NCI-H1930 (cell line): ENCODE data around the gene CEP120.
"Not testable (repeated sequence)": the region's sequence is repeated elsewhere in the genome, so short reads cannot be mapped to it uniquely, and the experiment has no call there.

Experiments used
- DNase-seq, 2 experiments: peaks; one replicate each; lab custom pipeline; 2025; lab: John Stamatoyannopoulos, UW

The CEP120 gene

DNA sequence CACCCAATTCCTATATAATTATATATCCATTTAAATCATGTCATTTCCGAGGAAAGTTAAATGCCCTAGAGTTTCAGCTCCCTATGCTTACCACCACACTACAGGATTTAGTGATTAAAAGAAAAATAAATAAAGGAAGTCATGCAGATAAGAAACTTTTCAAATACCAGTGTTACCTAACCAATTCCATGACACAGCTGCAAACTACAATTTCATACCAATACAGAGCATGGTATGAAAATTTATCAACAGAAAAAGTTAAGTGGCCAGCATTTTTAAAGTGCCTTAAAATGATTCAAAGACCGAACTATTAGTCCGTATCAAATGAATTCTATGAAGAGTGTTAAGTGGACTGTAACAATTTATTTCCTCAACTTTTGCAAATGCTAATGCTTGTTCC, 35.9 kb downstream of the CEP120 start:
- no peak for DNase-seq

DNA sequence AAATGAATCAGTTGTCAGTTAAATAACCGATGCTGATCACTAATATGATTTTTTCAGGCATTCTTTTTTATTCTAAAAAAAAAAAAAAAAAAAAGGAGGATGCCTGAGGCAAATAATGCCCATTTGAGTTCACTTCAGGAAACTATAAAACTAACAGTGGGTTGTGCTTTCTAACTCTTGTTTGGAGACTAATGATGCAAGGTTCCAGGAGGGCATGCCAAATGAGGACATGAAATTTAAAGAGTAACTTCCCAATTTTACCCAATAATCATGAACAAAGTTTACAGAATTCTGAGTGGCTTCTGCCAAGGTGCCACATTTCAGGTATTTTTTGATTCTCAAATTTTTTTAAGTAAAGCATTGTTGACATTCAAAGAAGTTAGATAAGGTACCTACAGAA, 41.0 kb downstream of the CEP120 start:
- DNase-seq, result no peak

DNA sequence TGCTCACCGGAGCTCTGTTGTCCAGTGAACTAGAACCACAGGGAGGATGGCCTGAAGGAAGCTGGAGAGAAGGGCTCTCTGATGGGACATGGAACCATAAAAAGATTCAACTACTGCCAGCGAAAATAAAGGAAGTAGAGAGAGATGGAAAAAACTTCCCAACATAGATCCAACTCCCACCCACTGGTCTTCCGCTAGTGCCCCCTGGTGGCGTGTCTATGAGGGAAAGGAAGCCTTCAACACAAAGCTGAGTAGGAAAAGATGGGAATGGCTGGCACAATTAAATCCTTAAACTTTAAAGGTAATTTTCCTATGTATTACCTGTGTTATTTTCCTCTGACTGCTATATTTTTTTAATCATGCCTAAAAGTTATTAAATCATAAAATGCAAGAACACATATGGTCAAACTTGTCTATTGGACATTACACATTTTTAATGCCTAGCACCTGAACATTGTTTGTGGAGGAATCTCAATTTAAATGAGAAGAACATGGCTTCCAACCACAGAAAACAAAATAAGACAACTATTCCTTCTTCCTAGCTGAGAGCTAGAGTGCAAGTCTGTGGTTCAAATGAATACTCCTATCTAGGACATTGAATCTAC, 51.5 kb downstream of the CEP120 start:
- no peak for DNase-seq

GRCh38 chr5:123369371-123369968, 53.7 kb downstream of the CEP120 start:
- DNase-seq, result no peak

DNA sequence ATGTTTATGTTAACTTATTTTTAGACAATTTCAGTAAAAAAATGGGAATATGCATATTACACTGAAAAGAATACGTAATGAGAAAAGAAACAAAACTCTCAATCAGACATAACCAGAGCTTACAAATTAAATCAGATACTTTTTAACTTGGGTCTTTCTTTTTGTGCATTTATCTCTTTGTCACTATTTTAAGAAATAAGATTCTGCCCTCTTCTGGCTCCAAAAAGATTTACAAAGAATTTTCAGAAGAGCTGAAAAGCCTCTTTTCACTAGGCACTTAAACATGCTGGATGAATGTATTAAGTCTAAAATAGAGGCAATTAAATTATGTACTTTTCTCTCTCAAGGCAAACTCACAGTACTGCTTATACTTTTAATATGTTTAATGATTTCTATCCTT, 55.5 kb downstream of the CEP120 start:
- DNase-seq, result no peak

- no peak for DNase-seq
These were observed 58.0 kb downstream of the CEP120 start for GRCh38 chr5:123365156-123365555.

GRCh38 chr5:123364441-123365155, 58.6 kb downstream of the CEP120 start:
- DNase-seq, result no peak

GRCh38 chr5:123360910-123361309, 62.3 kb downstream of the CEP120 start:
- no peak for DNase-seq

- no peak for DNase-seq
These were observed 63.0 kb downstream of the CEP120 start for GRCh38 chr5:123360201-123360571.

DNA sequence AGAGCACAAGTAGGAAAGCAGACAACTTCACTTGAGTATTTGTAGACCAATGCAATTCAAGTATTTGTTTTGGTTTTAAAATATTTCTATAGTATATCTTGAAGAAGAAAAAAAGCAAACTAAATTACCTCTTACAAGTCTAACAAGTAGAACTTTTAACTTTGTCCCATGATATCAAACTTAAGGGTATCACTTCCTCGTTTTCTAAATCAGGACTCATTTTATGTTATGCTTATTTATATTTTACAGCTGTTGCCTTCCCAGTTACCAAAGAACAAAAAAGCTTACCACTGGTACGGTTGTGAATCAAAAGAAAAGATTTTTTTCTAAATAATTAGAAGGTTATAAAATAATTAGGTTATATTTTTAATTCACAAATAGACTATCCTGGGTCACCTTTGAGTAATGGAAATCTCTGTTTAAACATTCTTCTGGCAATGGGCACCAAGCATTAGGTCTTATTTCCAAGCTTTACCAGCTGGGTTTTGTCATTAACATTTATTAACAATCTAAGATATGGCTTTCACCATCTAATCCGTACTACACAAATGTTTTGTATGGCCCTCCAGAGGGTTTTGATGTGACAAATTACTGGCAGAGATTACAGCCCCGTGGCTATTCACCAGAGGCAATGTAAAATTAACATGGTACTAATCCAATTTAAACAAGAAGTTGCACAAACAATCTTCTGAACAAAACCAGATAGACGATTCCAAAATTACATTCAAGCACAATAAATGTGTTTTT, 63.6 kb downstream of the CEP120 start:
- DNase-seq, result no peak

DNA sequence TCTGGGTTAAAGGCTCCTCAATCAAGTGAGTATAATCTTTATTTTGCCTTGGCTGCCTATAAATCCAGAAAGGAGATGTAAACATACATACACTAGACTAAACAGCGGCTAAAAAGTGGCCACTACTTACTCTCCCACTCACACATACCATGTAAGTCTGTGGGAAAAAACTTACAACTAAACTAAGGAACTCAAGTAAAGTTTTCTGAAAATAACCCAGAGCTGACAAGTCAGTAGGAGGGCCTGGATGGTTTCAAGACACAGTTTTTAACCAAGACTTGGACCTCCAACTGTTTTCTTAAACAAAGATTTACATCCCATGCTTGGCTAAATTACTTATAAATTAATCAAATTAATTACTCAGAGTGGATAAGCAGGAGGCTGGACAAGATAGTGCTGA, 64.5 kb downstream of the CEP120 start:
- DNase-seq, result no peak

DNA sequence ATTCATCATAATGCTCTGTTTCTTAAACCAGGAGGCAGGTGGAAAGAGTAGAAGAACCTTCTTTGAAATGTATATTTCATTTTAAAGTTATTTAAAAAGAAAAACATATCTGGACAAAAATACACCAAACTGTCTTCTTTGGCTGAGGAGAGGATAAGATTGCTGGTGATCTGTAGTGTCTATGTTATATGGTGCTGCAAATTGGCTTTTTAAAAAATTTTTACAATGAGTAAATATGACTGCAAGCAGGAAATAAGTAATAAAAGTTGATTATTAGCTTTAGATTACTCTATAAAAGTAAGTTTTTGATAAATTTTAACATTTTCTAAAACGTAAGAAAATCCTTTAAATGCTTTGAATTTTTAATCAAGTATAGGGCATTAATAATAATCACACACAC, 64.9 kb downstream of the CEP120 start:
- no peak for DNase-seq

DNA sequence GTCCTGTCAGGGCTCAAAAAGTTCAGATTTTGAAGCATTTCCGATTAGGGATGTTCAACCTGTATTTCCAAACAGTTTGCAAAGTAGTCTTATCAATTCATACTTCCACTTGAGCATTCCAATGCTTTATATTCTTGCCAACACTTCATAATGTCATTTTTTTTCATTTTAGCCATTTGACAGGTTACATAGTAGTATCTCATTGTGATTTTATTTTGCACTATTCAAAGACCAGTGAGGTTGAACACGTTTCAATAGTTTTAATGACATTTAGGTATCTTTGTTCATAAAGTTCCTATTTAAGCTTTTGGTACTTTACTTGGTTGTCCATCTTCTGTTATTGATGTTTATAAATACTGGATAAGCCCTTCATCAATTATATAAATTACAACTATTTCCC, 71.4 kb downstream of the CEP120 start:
- no peak for DNase-seq

GRCh38 chr5:123351240-123351639, 72.0 kb downstream of the CEP120 start:
- no peak for DNase-seq

- DNase-seq, result no peak
These were observed 72.5 kb downstream of the CEP120 start for GRCh38 chr5:123350742-123351141.

- DNase-seq, result no peak
These were observed 78.3 kb downstream of the CEP120 start for GRCh38 chr5:123344816-123345426.

- DNase-seq, result no peak
These were observed 82.3 kb downstream of the CEP120 start for GRCh38 chr5:123340928-123341327.

DNA sequence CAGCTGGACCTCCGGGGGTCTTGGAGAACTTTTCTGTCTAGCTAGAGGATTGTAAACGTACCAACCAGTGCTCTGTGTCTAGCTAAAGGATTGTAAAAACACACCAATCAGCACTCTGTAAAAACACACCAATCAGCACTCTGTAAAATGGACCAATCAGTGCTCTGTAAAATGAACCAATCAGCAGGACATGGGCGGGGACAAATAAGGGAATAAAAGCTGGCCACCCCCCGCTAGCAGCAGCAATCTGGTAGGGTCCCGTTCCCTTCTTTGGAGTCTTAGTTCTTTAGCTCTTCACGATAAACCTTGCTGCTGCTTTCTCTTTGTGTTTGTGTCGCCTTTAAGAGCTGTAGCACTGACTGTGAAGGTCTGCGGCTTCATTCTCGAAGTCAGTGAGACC, 114.8 kb downstream of the CEP120 start:
- DNase-seq, result not testable (repeated sequence)

DNA sequence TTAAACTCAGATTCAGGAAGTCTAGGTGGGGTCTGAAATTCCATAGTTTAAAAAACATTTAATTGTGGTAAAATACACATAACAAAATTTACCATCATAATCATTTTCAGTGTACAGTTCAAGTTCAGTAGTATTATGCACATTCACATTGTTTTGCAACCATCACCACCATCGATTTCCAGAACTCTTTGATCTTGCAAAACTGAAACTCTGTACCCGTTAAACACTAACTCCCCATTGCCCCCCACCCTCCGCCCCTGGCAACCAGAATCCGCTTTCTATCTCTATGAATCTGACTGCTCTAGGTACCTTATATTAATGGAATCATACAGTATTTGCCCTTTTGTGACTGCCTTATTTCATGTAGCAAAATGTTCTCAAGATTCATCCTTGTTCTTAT, 117.5 kb downstream of the CEP120 start:
- DNase-seq, result no peak

- DNase-seq, result no peak
These were observed 118.4 kb downstream of the CEP120 start for GRCh38 chr5:123304777-123305316.

DNA sequence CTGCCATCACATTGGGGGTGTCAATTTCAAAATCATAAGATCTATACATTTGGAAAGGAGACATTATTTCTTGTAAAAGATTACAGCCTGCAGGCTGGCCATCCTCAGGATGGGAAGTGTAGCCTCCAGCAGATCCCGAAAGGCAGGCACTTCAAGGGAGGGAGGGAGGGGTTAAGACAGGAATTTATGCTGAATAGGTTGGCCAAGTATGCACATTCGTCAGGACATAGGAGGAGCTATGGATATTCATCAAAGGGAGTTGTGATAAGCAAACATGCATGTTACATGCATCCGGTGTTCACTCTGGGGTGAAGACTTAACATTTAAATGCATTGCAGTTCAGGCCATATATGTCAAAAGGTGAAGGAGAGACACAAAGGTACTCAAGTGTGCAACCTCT, 119.4 kb downstream of the CEP120 start:
- no peak for DNase-seq

- DNase-seq, result no peak
These were observed 122.9 kb downstream of the CEP120 start for GRCh38 chr5:123300266-123300665.
